Stimulated activated CD4-positive, alpha-beta T cell treated with anti-CD3 and anti-CD28 coated beads, TNF-alpha, amount 100 ng/mL, for 24 hours (primary cell): ENCODE data around the gene PTCHD1.

Experiments
- DNase-seq, 3 experiments: peaks; one replicate each; pipeline ENCODE4 v3.0.0-alpha.2; 2020; ENCODE audit warnings: low read depth in 3 of 3

The PTCHD1 gene

DNA sequence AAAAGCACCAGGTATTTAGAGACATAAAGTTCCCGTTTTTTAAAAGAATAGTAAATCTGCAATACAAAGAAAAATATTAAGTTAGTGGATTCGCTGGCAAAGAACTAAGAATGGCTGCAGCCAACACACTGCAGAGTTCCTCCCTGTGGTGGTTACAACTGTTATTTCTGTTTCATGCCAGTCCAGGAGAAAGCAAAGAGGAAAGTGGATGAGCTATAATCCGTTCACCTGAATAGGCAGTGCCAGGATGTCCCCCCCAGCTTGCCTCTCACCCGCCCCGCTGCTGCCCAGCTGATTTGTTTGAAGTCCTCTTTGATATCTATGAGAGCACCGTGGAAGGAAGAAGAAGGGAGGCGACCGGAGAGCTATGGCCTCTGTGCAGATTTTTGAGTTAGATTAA lies 63.9 kb downstream of the PTCHD1 start:
- no peak for DNase-seq

DNA sequence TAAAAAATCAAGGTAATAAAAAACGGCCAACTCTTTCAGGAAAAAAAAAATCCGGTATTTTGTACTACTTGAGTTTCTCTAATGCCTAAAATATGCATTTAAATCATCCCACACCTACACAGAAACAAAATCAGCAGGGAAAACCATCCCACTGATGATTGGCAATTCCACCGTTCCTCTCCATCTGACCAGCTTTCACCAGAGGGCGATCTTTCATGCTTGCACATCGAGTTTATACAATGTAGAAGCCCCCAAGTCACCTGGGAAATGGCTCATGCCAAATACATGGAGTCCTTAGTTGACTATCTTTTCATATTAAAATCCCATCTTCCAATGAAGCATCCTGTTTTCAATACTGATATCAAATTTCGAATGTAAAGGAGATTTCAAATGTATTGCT lies 69.2 kb downstream of the PTCHD1 start:
- no peak for DNase-seq

DNA sequence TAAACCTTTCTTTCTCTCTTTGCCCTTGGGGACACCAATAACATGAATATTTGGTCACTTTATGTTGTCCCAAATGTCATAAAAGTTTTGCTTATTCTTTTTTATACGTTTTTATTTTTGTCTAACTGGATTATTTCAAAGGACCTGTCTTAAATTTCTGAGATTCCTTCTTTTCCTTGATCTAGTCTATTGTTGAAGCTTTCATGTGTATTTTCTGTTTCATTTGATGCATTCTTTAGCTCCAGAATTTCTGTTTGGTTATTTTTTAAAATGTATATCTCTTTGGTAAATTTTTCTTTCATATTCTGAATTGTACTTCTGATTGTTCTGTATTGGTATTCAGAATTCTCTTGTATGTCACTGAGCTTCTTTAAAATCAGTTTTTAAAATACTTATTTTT lies 88.3 kb downstream of the PTCHD1 start:
- DNase-seq, result no peak

DNA sequence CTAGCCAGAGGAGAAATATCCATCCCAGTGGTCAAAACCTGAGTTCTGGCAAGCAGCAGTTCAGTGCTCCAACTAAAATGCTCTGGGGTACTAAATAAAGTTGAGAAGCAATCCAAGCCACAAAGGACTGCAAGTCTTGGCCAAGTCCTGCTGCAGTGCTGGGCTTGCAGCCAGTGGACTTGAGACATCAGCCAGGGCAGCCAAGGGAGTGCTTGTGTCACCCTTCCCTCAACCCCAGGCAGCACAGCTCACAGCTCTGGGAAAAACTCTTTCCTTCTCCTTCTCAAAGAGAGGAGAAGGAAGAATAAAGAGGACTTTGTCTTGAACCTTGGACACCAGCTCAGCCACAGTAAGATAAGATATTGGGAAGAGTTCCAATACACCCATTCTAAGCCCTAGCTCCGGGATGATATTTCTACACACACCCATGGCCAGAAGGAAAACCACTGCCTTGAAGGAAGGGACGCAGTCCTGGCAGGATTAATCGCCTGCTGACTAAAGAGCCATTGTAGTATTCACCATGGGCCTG lies 99.8 kb downstream of the PTCHD1 start:
- no peak for DNase-seq

DNA sequence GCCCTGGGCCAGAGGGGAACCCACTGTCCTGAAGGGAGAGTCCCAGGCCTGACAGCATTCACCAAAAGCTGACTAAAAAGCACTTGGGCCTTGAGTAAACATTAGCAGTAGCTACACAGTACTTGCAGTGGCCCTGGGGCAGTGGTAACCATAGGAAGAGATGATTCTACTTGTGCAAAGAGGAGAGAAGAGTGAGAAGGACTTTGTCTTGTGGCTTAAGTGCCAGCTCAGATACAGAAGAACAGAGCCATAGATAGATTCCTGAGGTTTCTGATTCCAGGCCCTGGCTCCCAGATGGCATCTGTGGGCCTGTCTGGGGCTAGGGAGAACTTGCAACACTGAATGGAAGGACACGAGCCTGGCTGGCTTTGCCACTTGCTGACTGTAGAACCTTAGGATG lies 100.5 kb downstream of the PTCHD1 start:
- no peak for DNase-seq

DNA sequence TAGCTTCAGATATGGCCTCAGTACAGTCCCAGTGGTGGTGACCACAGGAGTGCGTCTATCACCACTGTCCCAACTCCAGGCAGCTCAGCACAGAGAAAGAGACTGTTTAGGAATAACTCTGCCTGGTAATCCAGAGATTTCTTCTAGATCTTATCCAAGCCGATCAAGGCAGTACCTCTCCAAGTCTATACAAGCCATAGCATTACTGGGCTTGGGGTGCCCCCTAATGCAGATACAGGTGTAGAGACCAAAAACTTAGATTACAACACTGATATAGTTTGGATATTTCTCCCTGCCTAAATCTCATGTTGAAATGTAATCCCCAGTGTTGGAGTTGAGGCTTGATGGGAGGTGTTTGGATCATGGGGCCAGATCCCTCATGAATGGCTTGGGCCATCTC lies 100.9 kb downstream of the PTCHD1 start:
- DNase-seq, result no peak

DNA sequence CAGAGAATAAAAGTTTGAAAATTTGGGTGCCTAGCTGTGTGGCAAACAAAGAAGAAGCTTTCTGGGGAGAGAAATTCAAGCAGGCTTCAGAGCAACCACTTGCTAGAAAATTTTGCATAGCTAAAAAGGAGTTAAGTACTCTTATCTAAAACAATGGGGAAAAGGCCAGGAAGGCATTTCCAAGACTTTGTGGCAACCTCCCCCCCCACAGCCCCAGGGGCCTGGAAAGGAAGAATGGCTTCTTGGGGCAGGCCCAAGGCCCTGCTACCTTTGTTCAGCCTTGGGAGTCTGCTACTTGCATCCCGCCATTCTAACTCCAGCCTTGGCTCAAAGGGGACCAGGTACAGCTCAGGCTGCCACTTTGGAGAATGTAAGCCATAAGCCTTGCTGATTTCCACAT lies 102.2 kb downstream of the PTCHD1 start:
- no peak for DNase-seq

DNA sequence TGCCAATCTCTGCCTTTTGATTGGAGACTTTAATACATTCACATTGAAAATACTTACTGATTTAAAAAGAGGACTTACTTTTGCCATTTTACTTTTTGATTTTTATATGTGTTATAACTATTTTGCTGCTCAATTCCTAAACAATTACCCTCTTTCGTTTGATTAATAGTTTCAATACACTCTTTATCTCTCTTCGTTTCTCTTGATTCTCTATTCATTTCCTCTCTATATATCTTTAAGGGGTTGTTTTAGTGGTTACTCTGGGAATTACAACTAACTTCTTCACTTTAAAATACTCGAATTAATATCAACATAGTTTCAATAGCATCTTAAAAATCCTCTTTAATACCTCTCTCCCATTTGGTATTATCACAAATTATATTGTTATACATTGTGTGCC lies 116.6 kb downstream of the PTCHD1 start:
- no peak for DNase-seq
